Breast epithelium (tissue), 4 donors: ENCODE data around the gene TSPEAR. TPM values are rescaled to one million over a fixed set of nuclear protein-coding genes. Genes with fewer than 3 reads are reported as not detected.
"Not testable (repeated sequence)": the region's sequence is repeated elsewhere in the genome, so short reads cannot be mapped to it uniquely, and the experiment has no call there.

Experiments used
- DNase-seq, 2 donors: peaks; one replicate each; pipeline ENCODE4 v3.0.0-alpha.2; 2019; ENCODE audit warnings: low spot score in 2 of 2
- H3K27ac ChIP-seq, 2 donors: fragments of 200-600 bp; sonication (generic) in 1 of 2; one replicate each; pipeline ENCODE4 v1.5.1; 2016 to 2019; ENCODE audit warnings: mild to moderate bottlenecking in 1 of 2
- H3K27me3 ChIP-seq, 2 donors: fragments of 200-600 bp; sonication (generic) in 1 of 2; one replicate each; pipeline versions ENCODE4 v1.5.1 to v1.6.0; 2017 to 2019; ENCODE audit warnings: control low read depth in 1 of 2, mild to moderate bottlenecking in 1 of 2
- H3K36me3 ChIP-seq: fragments of 200-600 bp; one replicate; pipeline ENCODE4 v1.5.1; 2019
- H3K4me1 ChIP-seq, 2 donors: fragments of 200-600 bp; sonication (generic); one replicate each; pipeline ENCODE4 v1.5.1; 2016 to 2019; ENCODE audit warnings: control low read depth in 1 of 2
- H3K4me3 ChIP-seq, 3 donors: fragments of 200-600 bp; sonication (generic); 1 replicate in 2 of 3; 2 replicates in 1 of 3; pipeline ENCODE4 v1.5.1; 2016 to 2019; ENCODE audit warnings: mild to moderate bottlenecking in 3 of 3, moderate library complexity in 2 of 3
- H3K9me3 ChIP-seq, 2 donors: fragments of 200-600 bp; sonication (generic) in 1 of 2; one replicate each; pipeline ENCODE4 v1.5.1; 2016 to 2019; ENCODE audit warnings: control low read depth in 1 of 2
- CTCF ChIP-seq, 3 donors: fragments of 450-650 bp; IDR thresholded peaks; one replicate each; pipeline ENCODE4 v1.5.1; 2016 to 2017; ENCODE audit warnings: antibody characterized with exemption in 3 of 3, mild to moderate bottlenecking in 3 of 3, moderate library complexity in 3 of 3
- POLR2A ChIP-seq: fragments of 450-650 bp; IDR thresholded peaks from one replicate; pipeline ENCODE4 v1.6.1; 2016; ENCODE audit warnings: antibody characterized with exemption, mild to moderate bottlenecking, moderate library complexity
- POLR2AphosphoS5 ChIP-seq, 3 donors: sonication (generic); formaldehyde crosslinking; IDR thresholded peaks; one replicate each; pipeline ENCODE4 v1.6.1; 2017; ENCODE audit warnings: antibody characterized with exemption in 3 of 3
- intact Hi-C: fragments of 100-400 bp; cut with DNase I; formaldehyde crosslinking; loops from one replicate; pipeline ENCODE4 v1.15.1; 2023; ENCODE audit warnings: low total_unique reads
- total RNA-seq, 3 donors: library from RNA; depleted of rRNA; stranded (reverse); fragments of >200 nt; gene quantifications; one replicate each; pipeline ENCODE4 v1.1.0, GENCODE V29; 2016

TSPEAR gene
- total RNA-seq, 3 donors from 2014 or later, result 0.15 TPM; not detected in 2

GRCh38 chr21:44581158-44581557, 130.2 kb downstream of the TSPEAR start:
- H3K4me3 ChIP-seq, result no peak overlapping the region
- peaks cover 0 to 15% of the 10 kb centered on the region in 2 donors for H3K27me3 ChIP-seq
- H3K4me1 ChIP-seq, result no peaks in the 10 kb centered on the region
- intact Hi-C loops, result no loop called here
- H3K9me3 ChIP-seq, result peaks cover 29 to 31% of the 10 kb centered on the region in 2 donors
- DNase-seq, result no peak
- H3K27ac ChIP-seq, result no peak overlapping the region
- no peaks in the 10 kb centered on the region for H3K36me3 ChIP-seq
- no peak for TF ChIP-seq POLR2A
- TF ChIP-seq POLR2AphosphoS5 (IDR thresholded peaks at IDR 0.05), result no peak
- no peak for TF ChIP-seq CTCF (IDR thresholded peaks at IDR 0.05)

GRCh38 chr21:44580231-44580821, 131.0 kb downstream of the TSPEAR start, which contains the start of gene KRTAP10-5:
KRTAP10-5 (minus strand) TSS chr21:44580604; CDS start chr21:44580578, 26 bp downstream.
- H3K4me3 ChIP-seq, H3K4me1 ChIP-seq, H3K27ac ChIP-seq, intact Hi-C loops, H3K27me3 ChIP-seq, H3K36me3 ChIP-seq: not testable (repeated sequence)
- peaks cover 25 to 38% of the 10 kb centered on the region in 2 donors for H3K9me3 ChIP-seq
- DNase-seq, result peak in 1 of 2 donors; percentile 22

GRCh38 chr21:44579833-44580144, 131.6 kb downstream of the TSPEAR start:
- H3K4me1 ChIP-seq, result no peaks in the 10 kb centered on the region
- H3K27ac ChIP-seq, result no peak overlapping the region
- peak in 1 of 2 donors; percentile 24 for DNase-seq
- no peaks in the 10 kb centered on the region for H3K36me3 ChIP-seq
- no peak for TF ChIP-seq CTCF (IDR thresholded peaks at IDR 0.05)
- TF ChIP-seq POLR2AphosphoS5 (IDR thresholded peaks at IDR 0.05), result no peak
- TF ChIP-seq POLR2A, result no peak
- no peak overlapping the region for H3K4me3 ChIP-seq
- H3K9me3 ChIP-seq, result peaks cover 25 to 38% of the 10 kb centered on the region in 2 donors
- intact Hi-C loops, result no loop called here
- peaks cover 0 to 5% of the 10 kb centered on the region in 2 donors for H3K27me3 ChIP-seq

- no peak for TF ChIP-seq POLR2A
- no peak for TF ChIP-seq CTCF (IDR thresholded peaks at IDR 0.05)
- TF ChIP-seq POLR2AphosphoS5 (IDR thresholded peaks at IDR 0.05), result no peak
- H3K27me3 ChIP-seq, result peaks cover 0 to 10% of the 10 kb centered on the region in 2 donors
- H3K36me3 ChIP-seq, result no peaks in the 10 kb centered on the region
- no peaks in the 10 kb centered on the region for H3K4me1 ChIP-seq
- intact Hi-C loops, result no loop called here
- no peak for DNase-seq
- H3K9me3 ChIP-seq, result peaks cover 25 to 38% of the 10 kb centered on the region in 2 donors
- no peak overlapping the region for H3K27ac ChIP-seq
- no peak overlapping the region for H3K4me3 ChIP-seq
These were observed 132.1 kb downstream of the TSPEAR start for GRCh38 chr21:44579056-44579832.

- TF ChIP-seq CTCF (IDR thresholded peaks at IDR 0.05), result no peak
- no peak for TF ChIP-seq POLR2AphosphoS5 (IDR thresholded peaks at IDR 0.05)
- no peak for TF ChIP-seq POLR2A
- no peaks in the 10 kb centered on the region for H3K4me1 ChIP-seq
- H3K36me3 ChIP-seq, result no peaks in the 10 kb centered on the region
- peaks cover 0 to 12% of the 10 kb centered on the region in 2 donors for H3K27me3 ChIP-seq
- peak in 1 of 2 donors; percentile 36 for DNase-seq
- intact Hi-C loops, result no loop called here
- peaks cover 25 to 38% of the 10 kb centered on the region in 2 donors for H3K9me3 ChIP-seq
- no peak overlapping the region for H3K27ac ChIP-seq
- no peak overlapping the region for H3K4me3 ChIP-seq
These were observed 132.9 kb downstream of the TSPEAR start for GRCh38 chr21:44578371-44579055.
